ENCODE measurements around the gene PDZD2.
"Not testable (repeated sequence)": the region's sequence is repeated elsewhere in the genome, so short reads cannot be mapped to it uniquely, and the experiment has no call there.

The PDZD2 gene

DNA sequence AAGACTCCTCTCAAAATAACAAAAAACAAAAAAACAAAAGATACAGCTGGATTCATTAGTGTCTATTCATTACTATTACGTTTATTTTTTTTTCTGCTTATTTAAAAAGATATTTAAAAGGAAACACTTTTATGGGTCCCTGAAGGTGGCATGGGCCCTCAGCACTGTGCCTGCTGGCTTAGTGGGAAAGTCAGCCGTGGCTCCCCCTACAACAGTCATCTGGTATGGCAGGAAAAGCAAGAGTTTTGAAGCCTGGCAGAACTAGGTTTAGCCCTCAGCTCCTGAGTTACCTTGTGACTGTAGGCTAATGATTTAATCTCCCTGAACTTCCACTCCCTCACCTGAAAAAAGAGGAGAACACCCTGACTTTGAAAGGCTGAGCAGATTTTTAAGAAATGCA is 399.6 kb downstream of the PDZD2 start:
- no peak for DNase-seq (ENCODE audit: low read depth, low spot score)

DNA sequence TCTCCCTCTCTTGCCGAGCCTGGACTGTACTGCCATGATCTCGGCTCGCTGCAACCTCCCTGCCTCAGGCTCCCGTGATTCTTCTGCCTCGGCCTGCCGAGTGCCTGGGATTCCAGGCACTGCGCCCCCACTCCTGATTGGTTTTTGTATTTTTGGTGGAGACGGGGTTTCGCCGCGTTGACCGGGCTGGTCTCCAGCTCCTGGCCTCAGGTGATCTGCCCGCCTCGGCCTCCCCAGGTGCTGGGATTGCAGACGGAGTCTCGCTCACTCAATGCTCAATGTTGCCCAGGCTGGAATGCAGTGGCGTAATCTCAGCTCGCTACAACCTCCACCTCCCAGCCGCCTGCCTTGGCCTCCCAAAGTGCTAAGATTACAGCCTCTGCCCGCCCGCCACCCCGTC is 400.2 kb downstream of the PDZD2 start:
- DNase-seq (ENCODE audit: low read depth, low spot score), result not testable (repeated sequence)

DNA sequence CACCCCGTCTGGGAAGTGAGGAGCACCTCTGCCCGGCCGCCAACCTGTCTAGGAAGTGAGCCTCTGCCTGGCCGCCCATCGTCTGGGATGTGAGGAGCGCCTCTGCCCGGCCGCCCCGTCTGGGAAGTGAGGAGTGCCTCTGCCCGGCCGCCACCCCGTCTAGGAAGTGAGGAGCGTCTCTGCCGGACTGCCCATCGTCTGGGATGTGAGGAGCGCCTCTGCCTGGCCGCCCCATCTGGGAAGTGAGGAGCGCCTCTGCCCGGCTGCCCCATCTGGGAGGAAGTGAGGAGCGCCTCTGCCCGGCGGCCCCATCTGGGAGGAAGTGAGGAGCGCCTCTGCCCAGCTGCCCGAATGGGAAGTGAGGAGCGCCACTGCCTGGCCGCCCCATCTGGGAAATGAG is 400.7 kb downstream of the PDZD2 start:
- DNase-seq (ENCODE audit: low read depth, low spot score), result not testable (repeated sequence)

- not testable (repeated sequence) for DNase-seq (ENCODE audit: low read depth, low spot score)
Measured at GRCh38 chr5:32040181-32040695, 401.3 kb downstream of the PDZD2 start.

DNA sequence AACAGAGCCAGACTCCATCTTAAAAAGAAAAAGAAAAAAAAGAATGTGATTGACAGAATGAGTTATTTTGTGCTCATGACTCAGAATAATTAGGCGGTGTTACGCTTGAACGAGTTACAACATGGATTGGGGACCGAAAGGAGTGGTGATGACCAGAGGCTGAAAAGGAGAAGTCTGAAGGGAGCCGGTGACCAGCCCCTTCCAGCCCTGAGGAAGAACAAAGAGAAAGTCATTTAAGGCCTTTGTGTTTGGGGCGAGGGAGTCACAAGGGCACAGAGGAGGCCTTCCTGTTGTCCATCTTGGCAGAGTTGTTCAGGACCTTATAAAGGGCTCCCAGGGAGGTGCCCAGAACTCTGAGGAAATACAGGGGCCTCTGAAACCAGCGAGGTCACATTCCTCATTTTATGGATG is 403.6 kb downstream of the PDZD2 start:
- no peak for DNase-seq (ENCODE audit: low read depth, low spot score)

DNA sequence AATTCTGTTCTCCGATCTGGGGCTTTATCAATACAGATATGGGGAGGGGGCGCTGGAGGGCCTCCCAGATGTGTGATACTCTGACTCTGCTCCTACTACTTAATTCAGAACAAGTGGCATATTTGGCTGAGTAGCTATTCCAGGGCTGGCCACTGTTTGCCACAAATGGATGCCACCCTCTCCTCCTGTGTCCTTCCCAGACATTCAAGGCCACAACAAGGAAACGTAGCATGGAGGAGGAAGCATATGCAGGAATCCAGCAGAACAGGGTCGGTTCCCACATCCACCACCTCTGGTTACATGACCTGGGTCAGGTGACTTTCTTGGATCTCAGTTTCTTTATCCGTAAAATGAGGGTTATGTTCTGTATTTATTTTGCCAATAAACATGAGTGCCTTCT is 404.2 kb downstream of the PDZD2 start:
- DNase-seq (ENCODE audit: low read depth, low spot score), result no peak

DNA sequence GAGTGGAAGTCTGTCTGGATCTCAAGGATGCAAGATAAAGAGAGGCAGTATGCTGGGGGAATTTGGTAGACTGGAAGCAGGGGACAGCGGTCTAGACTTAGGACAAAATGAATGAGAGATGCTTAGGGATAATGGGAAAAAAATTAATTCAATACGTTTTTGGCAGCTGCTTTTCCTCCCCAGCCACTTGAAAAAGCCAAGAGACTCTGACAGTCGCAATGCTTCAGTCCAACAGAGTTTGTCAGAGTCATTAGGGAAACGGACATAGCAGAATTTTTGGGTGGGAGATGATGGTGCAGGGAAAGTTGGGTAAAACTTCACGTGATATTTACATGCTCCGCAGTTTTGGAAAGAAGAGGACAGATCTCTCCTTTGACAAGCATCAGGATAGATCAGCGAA is 405.5 kb downstream of the PDZD2 start:
- no peak for DNase-seq (ENCODE audit: low read depth, low spot score)

DNA sequence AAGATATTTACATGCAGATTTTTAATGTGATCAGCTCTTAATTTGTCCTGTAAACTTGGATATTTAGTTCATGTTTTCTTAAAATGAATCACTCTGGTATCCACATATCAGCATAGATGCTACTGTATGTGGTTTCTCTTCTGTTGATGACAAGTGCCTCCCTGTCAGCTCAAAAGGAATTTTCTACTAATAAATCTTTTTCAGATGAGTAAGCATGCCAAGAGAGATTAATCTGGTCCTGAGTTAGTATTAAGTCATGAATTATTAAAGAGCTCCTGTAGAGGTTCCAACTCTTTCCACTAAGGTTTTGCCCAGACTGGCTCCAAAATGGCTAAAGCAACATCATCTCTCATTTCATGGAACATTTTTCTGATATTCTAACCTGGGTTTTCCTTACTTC is 406.0 kb downstream of the PDZD2 start:
- DNase-seq (ENCODE audit: low read depth, low spot score), result no peak

DNA sequence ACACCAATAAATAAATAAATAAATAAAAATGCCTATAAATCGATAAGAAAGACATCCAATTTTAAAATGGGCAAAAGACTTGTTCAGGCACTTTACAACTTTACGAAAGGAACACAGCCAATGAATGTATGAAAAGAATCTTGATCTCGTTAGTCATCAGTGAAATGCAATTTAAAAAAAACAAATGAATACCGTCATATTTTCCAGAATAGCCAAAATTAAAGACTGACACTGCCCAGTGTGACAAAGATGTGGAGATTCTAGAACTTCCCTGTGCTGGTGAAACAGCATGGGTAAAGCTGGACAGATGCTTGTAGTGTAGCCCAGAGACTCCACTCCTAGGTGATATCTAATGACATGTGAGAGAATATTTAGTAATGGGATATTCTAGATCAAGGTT is 408.1 kb downstream of the PDZD2 start:
- DNase-seq (ENCODE audit: low read depth, low spot score), result no peak

- peak; percentile 40 for DNase-seq (ENCODE audit: low read depth, low spot score)
Measured at GRCh38 chr5:32051796-32052195, 412.9 kb downstream of the PDZD2 start.

DNA sequence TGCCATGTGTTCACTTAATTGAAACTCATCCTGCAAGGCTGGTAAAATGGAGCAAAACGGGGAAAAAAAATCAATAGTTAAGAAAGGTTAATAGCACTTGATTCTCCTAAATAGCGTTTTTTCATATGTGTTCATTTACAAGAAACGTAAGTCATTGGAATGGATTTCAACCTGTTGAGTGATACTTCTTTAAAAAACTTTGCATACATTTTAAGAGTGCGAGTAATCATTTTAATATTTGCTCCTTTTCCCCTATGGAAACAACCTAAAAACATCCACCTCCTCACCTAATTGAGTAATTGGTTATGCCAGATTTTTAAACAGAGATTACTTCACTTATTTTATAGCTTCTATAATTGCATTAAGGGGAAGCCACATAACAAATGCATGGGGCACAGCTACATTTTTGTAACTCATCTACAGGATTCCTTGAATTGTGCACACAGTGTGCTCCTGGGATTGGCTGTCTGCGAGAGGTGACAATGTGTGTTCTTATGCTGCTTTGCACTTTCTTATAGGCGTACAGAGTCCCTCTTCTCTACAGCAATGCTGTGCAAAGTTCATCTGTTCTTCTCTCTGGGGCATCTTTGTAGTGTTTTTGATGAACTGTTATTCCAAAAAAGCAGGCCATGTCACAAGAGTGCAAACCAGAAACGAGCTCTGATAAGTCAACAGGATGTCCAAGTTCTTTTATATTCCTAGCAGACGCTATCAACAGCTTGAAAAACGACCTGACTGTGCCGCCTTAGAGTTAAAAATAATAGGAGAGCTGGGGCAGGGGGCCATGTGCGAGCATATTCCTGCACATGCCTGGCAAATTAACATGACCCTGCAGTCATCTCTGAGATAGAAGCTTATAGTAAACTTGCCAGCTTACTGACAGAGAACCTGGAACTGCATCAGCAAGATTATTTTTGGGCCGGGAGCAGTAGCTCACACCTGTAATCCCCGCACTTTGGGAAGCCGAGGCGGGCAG is 417.2 kb downstream of the PDZD2 start:
- DNase-seq (ENCODE audit: low read depth, low spot score), result no peak

DNA sequence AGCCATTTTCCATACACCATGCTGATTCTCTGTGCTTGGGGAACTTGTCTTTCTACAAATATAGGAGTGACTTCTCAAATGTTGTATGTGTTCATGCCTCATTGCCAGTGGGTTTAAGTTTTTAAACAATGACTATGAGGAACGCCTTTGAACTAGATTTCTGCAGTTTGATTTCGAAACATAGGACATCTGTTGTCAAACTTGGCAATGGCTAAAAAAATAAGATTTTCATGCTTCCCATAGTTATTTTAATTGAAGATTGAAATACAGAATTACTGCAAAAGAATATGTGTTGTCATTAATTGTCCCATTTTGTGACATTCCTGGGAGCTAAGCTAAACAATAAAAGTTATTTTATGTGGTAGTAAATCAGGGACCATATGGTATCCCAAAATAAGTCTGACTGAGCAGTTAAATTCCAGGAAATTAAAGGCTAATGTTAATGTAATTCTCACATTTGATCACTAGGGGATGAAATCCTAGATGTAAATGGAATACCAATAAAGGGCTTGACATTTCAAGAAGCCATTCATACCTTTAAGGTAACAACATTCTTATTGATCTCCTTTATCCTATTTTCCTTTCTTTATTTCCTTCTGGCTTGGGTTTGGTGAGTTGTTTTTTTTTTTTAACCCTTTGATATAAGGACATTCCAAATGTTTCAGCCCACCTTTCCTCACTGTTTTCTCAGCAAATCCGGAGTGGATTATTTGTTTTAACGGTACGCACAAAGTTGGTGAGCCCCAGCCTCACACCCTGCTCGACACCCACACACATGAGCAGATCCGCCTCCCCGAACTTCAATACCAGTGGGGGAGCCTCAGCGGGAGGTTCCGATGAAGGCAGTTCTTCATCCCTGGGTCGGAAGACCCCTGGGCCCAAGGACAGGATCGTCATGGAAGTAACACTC is 418.5 kb downstream of the PDZD2 start:
- DNase-seq (ENCODE audit: low read depth, low spot score), result no peak

DNA sequence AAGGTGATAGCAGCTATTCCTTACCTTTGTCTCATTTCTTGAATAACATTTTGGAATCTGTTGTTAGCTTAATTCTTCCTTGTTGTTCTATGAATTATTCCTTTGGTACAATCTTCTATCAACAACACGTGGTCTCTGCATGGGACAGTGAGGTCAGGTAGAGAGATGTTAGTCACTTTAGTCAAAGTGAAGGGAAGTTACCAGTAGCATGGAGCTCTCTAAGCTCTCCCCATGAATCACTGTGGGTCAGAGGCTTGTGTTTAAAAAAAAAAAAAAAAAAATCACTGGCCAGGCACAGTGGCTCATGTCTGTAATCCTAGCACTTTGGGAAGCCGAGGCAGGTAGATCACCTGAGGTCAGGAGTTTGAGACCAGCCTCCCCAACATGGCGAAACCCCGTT is 419.2 kb downstream of the PDZD2 start:
- DNase-seq (ENCODE audit: low read depth, low spot score), result no peak

DNA sequence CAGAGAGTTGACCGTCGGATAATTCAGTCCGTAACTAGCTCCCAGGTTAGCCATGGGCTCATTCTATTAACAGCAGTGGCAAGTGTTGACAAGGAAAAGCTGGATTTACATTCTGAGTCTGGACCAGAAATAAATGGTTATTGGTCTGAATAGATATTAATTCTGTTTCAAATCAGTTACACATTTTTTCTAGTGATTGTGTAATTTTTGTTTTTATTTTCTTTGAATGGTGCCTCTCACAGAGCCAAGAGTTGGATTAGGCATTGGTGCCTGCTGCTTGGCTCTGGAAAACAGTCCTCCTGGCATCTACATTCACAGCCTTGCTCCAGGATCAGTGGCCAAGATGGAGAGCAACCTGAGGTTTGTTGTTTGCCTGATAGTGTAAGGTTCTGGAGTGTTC is 420.1 kb downstream of the PDZD2 start:
- no peak for DNase-seq (ENCODE audit: low read depth, low spot score)

DNA sequence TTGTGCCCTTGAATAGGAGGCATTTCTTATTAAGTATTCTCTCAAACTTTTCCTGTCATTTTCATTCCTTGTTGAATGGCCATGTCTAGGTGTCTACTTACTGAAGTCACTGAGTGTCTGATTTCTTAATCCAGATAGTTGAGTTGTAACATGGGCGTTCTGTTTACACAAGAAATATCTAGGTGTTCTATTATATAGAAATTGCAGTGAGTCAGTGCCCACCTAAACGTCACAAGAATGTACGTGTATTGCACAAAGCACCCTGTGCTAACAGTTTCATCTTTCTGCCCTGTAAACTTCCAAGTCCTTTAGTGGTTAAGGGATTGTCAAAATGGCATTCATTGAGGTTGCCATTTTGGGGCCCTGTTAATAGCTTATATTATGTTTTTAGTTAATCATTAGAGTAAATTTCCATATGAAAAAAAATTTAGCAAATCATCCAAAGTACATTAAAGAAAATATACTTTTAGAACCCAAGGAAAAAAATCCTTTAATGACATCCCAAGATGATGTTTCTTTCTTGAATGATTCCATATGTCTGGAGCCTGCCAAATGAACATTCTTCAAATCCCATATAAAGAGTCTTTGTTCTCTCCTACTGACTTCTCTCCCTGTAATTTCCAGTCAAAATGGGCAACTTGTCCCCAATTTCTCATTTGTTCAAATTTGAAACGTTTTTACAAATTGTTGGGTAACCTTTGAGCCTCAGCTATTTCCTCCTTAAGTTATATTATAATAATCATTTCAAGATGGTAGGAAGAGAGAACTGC is 421.0 kb downstream of the PDZD2 start:
- DNase-seq (ENCODE audit: low read depth, low spot score), result no peak

- DNase-seq (ENCODE audit: low read depth, low spot score), result no peak
Measured at GRCh38 chr5:32061236-32061635, 422.3 kb downstream of the PDZD2 start.

- no peak for DNase-seq (ENCODE audit: low read depth, low spot score)
Measured at GRCh38 chr5:32066448-32066847, 427.5 kb downstream of the PDZD2 start.

- DNase-seq (ENCODE audit: low read depth, low spot score), result no peak
Measured at GRCh38 chr5:32067774-32068470, 429.0 kb downstream of the PDZD2 start.

GRCh38 chr5:32068561-32068960 is 429.6 kb downstream of the PDZD2 start:
- DNase-seq (ENCODE audit: low read depth, low spot score), result no peak

- DNase-seq (ENCODE audit: low read depth, low spot score), result no peak
Measured at GRCh38 chr5:32069396-32069795, 430.5 kb downstream of the PDZD2 start.
